Vagina (tissue), 2 donors: ENCODE measurements around the gene C10orf143.

ENCODE experiments used
- POLR2A ChIP-seq, 2 donors: fragments of 450-650 bp; IDR thresholded peaks; one replicate each; pipeline ENCODE4 v1.6.1; 2017; ENCODE audit warnings: antibody characterized with exemption in 2 of 2, mild to moderate bottlenecking in 2 of 2, moderate library complexity in 2 of 2
- POLR2AphosphoS5 ChIP-seq, 2 donors: sonication (generic); formaldehyde crosslinking; IDR thresholded peaks; one replicate each; pipeline ENCODE4 v1.9.0; 2017; ENCODE audit warnings: antibody characterized with exemption in 2 of 2, mild to moderate bottlenecking in 2 of 2, low read depth in 1 of 2; ENCODE audit not compliant: insufficient read depth in 1 of 2
- TF ChIP-seq, protein P1 (sequence below), 3 experiments: fragments of 450-650 bp in 2 of 3; fragments of 200-600 bp in 1 of 3; sonication (generic) in 1 of 3; IDR thresholded peaks; one replicate each; pipeline ENCODE4 v1.5.1; 2017 to 2019; ENCODE audit warnings: antibody characterized with exemption in 3 of 3, mild to moderate bottlenecking in 2 of 3, moderate library complexity in 2 of 3

DNA sequence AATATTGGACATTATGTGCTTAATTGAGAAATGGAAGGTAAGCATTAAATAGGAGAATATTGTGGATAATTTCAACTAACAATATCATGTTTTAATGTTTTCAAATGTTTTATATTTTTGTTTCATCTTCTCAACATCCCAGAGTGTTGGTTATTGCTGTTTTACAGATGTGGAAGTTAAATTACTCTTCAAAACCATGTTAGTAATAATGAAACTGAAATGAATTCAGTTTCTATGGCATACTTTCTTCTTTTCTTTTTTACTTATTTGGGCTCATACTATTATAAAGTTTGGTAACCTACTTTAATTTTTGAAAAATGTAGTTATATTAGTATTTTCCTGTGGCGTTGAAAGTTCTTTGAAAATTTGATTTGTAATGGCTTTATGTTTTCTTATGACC, 29.8 kb upstream of the C10orf143 start:
- TF ChIP-seq, protein P1, sequence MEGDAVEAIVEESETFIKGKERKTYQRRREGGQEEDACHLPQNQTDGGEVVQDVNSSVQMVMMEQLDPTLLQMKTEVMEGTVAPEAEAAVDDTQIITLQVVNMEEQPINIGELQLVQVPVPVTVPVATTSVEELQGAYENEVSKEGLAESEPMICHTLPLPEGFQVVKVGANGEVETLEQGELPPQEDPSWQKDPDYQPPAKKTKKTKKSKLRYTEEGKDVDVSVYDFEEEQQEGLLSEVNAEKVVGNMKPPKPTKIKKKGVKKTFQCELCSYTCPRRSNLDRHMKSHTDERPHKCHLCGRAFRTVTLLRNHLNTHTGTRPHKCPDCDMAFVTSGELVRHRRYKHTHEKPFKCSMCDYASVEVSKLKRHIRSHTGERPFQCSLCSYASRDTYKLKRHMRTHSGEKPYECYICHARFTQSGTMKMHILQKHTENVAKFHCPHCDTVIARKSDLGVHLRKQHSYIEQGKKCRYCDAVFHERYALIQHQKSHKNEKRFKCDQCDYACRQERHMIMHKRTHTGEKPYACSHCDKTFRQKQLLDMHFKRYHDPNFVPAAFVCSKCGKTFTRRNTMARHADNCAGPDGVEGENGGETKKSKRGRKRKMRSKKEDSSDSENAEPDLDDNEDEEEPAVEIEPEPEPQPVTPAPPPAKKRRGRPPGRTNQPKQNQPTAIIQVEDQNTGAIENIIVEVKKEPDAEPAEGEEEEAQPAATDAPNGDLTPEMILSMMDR (IDR thresholded peaks at IDR 0.05) = no peak
- no peak for TF ChIP-seq POLR2A (IDR thresholded peaks at IDR 0.05)
- no peak for TF ChIP-seq POLR2AphosphoS5 (IDR thresholded peaks at IDR 0.05; ENCODE audit: insufficient read depth in 1 of 2, low read depth in 1 of 2)
